HFF-Myc (cell line): ENCODE data around the gene EML1.

ENCODE experiments used
- DNase-seq: peaks from one replicate; pipeline ENCODE4 v3.0.0-alpha.2; 2011; ENCODE audit warnings: low read depth; ENCODE audit errors: extremely low read depth
- H3K4me3 ChIP-seq: replicated peaks from 2 replicates; pipeline ENCODE4 v1.5.1; 2011; ENCODE audit warnings: low read depth, mild to moderate bottlenecking, control low read depth, low read length
- TF ChIP-seq, protein P1 (sequence below): IDR thresholded peaks from 2 replicates; pipeline ENCODE4 v1.5.1; 2012; ENCODE audit warnings: mild to moderate bottlenecking, low read depth, low read length, control low read depth; ENCODE audit errors: missing control alignments

Gene EML1

DNA sequence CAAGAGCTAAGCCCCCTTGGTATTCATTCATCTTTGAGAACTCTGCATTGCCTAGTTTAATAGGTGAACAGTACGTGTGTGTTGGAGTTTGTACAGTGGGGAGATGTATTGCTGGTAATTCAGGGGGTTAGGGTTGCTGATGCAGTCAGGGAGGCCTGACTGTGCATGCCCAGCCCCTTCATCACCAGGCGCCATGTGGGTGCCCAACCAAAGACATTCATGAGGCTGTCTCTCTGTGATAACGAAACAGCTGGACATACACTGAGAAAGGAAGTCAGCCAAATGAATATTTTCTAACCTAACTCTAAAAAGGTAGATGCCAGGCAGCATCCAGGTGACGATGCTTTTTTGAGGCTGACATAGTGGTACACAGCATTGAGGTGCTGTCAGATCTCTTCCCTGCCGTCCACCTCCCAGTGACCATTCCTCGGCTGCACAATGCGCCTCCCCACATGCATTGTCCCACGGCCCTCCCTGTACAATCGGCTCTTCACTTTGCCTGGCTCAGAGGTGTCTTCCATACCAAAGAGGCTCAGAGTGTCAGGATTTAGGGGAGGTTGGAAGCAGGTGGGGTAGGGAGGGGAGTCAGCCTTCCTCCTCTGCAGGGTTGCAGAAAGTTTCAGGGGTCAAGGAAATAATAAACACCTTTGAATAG is 19.0 kb downstream of the EML1 start:
- DNase-seq: no peak
- TF ChIP-seq, protein P1, sequence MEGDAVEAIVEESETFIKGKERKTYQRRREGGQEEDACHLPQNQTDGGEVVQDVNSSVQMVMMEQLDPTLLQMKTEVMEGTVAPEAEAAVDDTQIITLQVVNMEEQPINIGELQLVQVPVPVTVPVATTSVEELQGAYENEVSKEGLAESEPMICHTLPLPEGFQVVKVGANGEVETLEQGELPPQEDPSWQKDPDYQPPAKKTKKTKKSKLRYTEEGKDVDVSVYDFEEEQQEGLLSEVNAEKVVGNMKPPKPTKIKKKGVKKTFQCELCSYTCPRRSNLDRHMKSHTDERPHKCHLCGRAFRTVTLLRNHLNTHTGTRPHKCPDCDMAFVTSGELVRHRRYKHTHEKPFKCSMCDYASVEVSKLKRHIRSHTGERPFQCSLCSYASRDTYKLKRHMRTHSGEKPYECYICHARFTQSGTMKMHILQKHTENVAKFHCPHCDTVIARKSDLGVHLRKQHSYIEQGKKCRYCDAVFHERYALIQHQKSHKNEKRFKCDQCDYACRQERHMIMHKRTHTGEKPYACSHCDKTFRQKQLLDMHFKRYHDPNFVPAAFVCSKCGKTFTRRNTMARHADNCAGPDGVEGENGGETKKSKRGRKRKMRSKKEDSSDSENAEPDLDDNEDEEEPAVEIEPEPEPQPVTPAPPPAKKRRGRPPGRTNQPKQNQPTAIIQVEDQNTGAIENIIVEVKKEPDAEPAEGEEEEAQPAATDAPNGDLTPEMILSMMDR: no peak

DNA sequence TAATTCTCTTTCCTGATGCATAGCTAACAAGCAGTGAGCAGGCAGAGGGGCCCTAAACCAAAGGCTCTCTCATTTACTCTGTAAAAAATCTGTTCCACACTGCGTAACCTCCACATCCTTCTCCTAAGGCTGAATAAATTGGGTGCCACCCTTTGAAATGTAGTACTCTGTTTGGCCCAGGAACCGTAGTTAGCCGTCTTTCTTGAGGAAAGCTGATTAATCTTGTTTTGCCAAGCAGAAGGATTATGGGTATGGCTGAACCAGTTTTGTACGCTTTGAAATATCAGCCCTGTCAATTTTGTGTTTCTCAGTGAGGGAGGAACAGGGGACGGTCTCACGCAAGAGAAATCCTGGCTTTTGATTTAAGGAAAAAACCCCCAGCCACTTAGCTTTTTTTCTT is 19.7 kb downstream of the EML1 start:
- no peak for DNase-seq
- H3K4me3 ChIP-seq: no peak overlapping the region
- TF ChIP-seq, protein P1: no peak

More for the DNA sequence above, 19.0 kb downstream of the EML1 start:
- H3K4me3 ChIP-seq: no peak overlapping the region

DNA sequence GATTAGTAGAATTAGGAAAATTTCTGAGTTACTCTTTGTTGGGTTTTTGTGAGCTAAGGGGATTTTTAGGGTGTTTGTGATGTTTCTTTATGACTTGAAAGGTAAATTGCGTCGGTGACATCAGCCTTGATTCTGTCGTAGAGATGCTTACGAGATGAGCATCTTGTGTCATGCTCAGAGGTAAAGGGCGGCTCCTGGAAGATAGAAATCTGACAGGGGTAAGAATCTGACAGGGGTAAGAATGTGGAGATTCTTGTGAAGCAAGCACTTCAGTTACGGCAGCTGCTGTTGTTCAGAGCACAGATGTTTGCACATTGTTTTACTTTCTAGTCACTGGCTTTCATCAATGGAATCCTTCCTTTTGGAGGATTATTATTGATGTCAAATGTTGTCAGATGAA is 22.5 kb downstream of the EML1 start:
- no peak overlapping the region for H3K4me3 ChIP-seq
- no peak for DNase-seq
- TF ChIP-seq, protein P1: no peak

GRCh38 chr14:99816217-99816616 is 23.0 kb downstream of the EML1 start:
- no peak for DNase-seq
- TF ChIP-seq, protein P1: no peak
- no peak overlapping the region for H3K4me3 ChIP-seq

GRCh38 chr14:99816642-99817041 is 23.4 kb downstream of the EML1 start:
- TF ChIP-seq, protein P1: no peak
- H3K4me3 ChIP-seq: no peak overlapping the region
- no peak for DNase-seq

GRCh38 chr14:99817331-99817730 is 24.1 kb downstream of the EML1 start:
- H3K4me3 ChIP-seq: no peak overlapping the region
- TF ChIP-seq, protein P1: no peak
- DNase-seq: no peak
